Kidney (tissue), 14 donors: ENCODE measurements around the gene MACROD2. TPM values are rescaled to one million over a fixed set of nuclear protein-coding genes. Genes with fewer than 3 reads are reported as not detected.

Source experiments
- DNase-seq, 5 donors: peaks; one replicate each; pipeline ENCODE4 v3.0.0-alpha.2; 2013 to 2020
- FAIRE-seq: peaks from 2 replicates; lab custom pipeline; 2012; peaks lifted over from hg19 to GRCh38; lab: Jason Lieb, UNC
- H3K27ac ChIP-seq, 2 donors: one replicate each; pipeline ENCODE4 v1.7.0; 2013; ENCODE audit warnings: low read depth in 2 of 2, low read length in 2 of 2, inconsistent platforms in 1 of 2
- H3K27me3 ChIP-seq: one replicate; pipeline ENCODE4 v1.7.1; 2013; ENCODE audit warnings: low read length, inconsistent platforms; ENCODE audit not compliant: control insufficient read depth, insufficient read depth
- H3K36me3 ChIP-seq, 3 donors: one replicate each; pipeline versions ENCODE4 v1.7.0 to v1.7.1; 2013; ENCODE audit warnings: low read length in 3 of 3, control low read depth in 1 of 3, inconsistent platforms in 1 of 3; ENCODE audit not compliant: insufficient read depth in 3 of 3, control insufficient read depth in 2 of 3
- H3K4me1 ChIP-seq, 3 donors: one replicate each; pipeline versions ENCODE4 v1.7.0 to v1.7.1; 2013; ENCODE audit warnings: low read length in 3 of 3, inconsistent platforms in 1 of 3, low read depth in 1 of 3; ENCODE audit not compliant: control insufficient read depth in 2 of 3, insufficient read depth in 2 of 3
- H3K4me3 ChIP-seq, 3 donors: one replicate each; pipeline versions ENCODE4 v1.7.0 to v1.8.1; 2013; ENCODE audit warnings: low read length in 3 of 3, control low read depth in 1 of 3, inconsistent platforms in 1 of 3
- H3K9ac ChIP-seq, 3 donors: one replicate each; pipeline versions ENCODE4 v1.7.0 to v1.7.1; 2013; ENCODE audit warnings: low read length in 3 of 3, control low read depth in 1 of 3, inconsistent platforms in 1 of 3
- H3K9me3 ChIP-seq, 3 donors: one replicate each; pipeline versions ENCODE4 v1.7.0 to v1.7.1; 2013; ENCODE audit warnings: low read length in 3 of 3, control low read depth in 1 of 3, inconsistent platforms in 1 of 3; ENCODE audit not compliant: control insufficient read depth in 2 of 3, insufficient read depth in 1 of 3
- intact Hi-C: fragments of 100-400 bp; cut with DNase I; formaldehyde crosslinking; loops from one replicate; pipeline ENCODE4 v1.11.1; 2022
- polyA plus RNA-seq: library from polyadenylated mRNA; stranded (reverse); fragments of 350-450 nt; fragmentation: Illumina TruSeq; extraction: RNeasy Lipid Tissue Mini Kit (QIAGEN cat#74804); gene quantifications from one replicate; pipeline ENCODE4 v1.2.3, GENCODE V29; 2014; ENCODE audit warnings: low read depth, low replicate concordance; ENCODE audit not compliant: insufficient read depth
- total RNA-seq: library from RNA; stranded (reverse); fragmentation: NEBNext Ultra II Directional; extraction: Animal tissue kit (Norgen Biotek cat#: 25700); gene quantifications from one replicate; pipeline ENCODE4 v1.2.1, GENCODE V29; 2021
- TF ChIP-seq, protein P1 (sequence below): IDR thresholded peaks from 3 replicates; pipeline ENCODE4 v1.5.1; 2012; ENCODE audit warnings: mild to moderate bottlenecking, moderate library complexity, borderline replicate concordance; ENCODE audit not compliant: insufficient read depth; ENCODE audit errors: extremely low read depth
- donor health status: control.
- donor health status: control.
- donor health status: control.
- donor health status: control.
- donor health status: control.
- donor health status: DM: yes; HTN: yes; CAD: no.
- donor health status: Normal renal cell carcinoma (clear cell type).

The MACROD2 gene
- total and polyA plus RNA-seq, 2 donors from 2014 or later = 3.0 to 10.0 TPM

DNA sequence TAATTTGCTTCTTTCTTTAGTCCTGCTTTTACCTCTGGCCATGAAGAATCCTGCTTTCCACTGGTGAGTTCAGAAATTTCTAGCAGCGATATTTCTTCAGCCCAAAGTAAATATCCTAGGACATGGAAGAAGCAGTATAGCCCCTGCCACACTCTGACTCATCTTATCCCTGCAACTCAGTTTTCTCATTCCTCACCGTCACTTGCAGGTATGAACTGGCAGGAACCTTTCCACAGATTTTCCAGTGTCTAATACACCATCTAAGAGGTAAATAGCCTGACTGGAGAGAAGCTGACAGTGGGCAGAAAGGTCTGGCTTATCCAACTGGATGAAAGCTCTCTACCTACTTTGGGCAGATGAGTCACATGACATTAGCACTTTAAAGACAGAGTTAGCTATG is 1158.8 kb downstream of the MACROD2 start:
- no peak overlapping the region for H3K9ac ChIP-seq
- TF ChIP-seq, protein P1, sequence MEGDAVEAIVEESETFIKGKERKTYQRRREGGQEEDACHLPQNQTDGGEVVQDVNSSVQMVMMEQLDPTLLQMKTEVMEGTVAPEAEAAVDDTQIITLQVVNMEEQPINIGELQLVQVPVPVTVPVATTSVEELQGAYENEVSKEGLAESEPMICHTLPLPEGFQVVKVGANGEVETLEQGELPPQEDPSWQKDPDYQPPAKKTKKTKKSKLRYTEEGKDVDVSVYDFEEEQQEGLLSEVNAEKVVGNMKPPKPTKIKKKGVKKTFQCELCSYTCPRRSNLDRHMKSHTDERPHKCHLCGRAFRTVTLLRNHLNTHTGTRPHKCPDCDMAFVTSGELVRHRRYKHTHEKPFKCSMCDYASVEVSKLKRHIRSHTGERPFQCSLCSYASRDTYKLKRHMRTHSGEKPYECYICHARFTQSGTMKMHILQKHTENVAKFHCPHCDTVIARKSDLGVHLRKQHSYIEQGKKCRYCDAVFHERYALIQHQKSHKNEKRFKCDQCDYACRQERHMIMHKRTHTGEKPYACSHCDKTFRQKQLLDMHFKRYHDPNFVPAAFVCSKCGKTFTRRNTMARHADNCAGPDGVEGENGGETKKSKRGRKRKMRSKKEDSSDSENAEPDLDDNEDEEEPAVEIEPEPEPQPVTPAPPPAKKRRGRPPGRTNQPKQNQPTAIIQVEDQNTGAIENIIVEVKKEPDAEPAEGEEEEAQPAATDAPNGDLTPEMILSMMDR = no peak
- FAIRE-seq (no peak), DNase-seq (no peak)
- no peaks in the 10 kb centered on the region for H3K4me1 ChIP-seq
- no peak overlapping the region for H3K4me3 ChIP-seq
- no peaks in the 10 kb centered on the region for H3K27me3 ChIP-seq
- H3K27ac ChIP-seq = no peak overlapping the region
- no peaks in the 10 kb centered on the region for H3K36me3 ChIP-seq
- intact Hi-C loops = no loop called here
- H3K9me3 ChIP-seq = peaks cover 0 to 7% (median 0%) of the 10 kb centered on the region in 3 donors

DNA sequence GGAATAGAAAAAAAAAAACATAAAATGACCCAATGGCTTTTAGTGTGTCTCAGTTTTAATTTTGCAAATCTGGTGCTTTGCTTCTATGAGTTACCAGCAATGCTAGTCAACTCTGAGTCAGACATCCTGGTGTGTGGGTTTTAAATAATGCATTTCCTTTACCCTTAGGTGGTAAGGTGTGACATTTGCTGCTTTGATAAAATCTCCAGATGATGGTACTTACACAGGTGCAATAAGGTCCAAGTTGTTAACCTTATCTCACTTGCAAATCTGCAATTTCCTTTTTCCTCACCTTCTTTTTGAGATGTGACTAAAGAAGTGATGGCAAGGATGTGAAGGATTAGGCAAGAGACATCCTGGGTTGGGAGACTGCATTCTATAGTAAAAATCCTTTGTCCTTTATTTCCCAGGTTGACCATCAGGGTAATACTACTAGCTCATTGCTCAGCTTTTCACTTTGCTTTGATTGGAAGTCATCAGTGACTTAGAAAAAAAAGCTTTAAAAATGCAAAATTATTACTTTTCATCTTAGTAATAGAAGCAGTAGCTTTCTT is 1160.6 kb downstream of the MACROD2 start:
- no peak for FAIRE-seq
- peaks cover 0 to 7% (median 0%) of the 10 kb centered on the region in 3 donors for H3K9me3 ChIP-seq
- intact Hi-C loops = no loop called here

DNA sequence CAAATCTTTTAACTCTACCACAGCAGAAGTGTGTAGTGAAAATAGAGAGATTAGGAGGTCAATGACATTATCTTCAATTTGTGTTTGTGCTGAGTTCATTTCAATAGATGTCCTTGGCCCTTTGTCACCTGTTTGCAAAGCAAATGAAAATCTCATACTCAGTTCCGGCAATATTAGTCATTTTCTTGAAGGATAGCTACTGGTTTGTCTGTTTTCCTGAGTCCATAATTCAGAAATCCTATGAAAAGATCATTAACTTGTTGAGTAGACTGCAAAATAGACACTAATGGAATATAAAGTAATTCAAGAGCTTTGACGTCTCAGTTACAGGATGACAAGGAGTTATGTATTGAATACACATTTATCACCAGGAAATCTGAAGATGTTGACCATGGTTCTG is 1163.2 kb downstream of the MACROD2 start:
- no peak overlapping the region for H3K27ac ChIP-seq
- no peaks in the 10 kb centered on the region for H3K4me1 ChIP-seq
- DNase-seq = no peak
- peaks cover 0 to 7% (median 0%) of the 10 kb centered on the region in 3 donors for H3K9me3 ChIP-seq
- no peak overlapping the region for H3K4me3 ChIP-seq
- intact Hi-C loops = no loop called here
- H3K36me3 ChIP-seq = no peaks in the 10 kb centered on the region
- TF ChIP-seq, protein P1 = no peak
- no peaks in the 10 kb centered on the region for H3K27me3 ChIP-seq
- FAIRE-seq = no peak
- H3K9ac ChIP-seq = no peak overlapping the region

More for the DNA sequence above, 1160.6 kb downstream of the MACROD2 start:
- TF ChIP-seq, protein P1 = no peak
- no peak overlapping the region for H3K4me3 ChIP-seq
- no peaks in the 10 kb centered on the region for H3K27me3 ChIP-seq
- no peaks in the 10 kb centered on the region for H3K36me3 ChIP-seq
- H3K9ac ChIP-seq = no peak overlapping the region
- no peaks in the 10 kb centered on the region for H3K4me1 ChIP-seq
- no peak overlapping the region for H3K27ac ChIP-seq
- no peak for DNase-seq

DNA sequence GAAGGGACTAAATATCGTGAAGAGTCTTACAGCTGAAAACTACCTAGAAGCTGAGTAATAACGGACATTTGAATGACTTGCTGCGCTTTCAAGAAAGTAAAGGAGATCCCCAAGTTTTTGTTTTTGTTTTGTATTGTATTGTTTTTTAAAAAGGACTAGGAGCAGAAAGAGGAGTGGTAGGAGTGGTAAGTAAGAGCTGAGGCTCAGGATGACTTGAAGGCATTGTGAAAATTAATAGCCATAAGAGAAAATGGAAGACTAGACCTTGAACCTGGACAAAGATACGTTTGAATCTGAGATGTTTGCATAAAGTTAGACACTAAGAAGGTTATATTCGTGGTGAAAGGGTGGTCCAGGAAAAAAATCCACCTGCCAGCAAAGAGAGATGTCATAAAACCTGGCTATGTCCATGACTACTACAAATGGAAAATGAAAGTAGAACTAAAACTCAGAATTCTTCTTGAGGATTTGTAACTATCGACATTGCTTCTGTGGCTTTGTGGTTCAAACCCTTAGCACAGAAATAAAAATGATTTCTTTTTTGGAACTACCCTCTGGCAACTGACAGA is 1166.8 kb downstream of the MACROD2 start:
- Histone ChIP-seq H3K27ac (no peak overlapping the region), H3K9ac (no peak overlapping the region), H3K27me3 (no peaks in the 10 kb centered on the region), H3K36me3 (no peaks in the 10 kb centered on the region), H3K4me1 (no peaks in the 10 kb centered on the region), H3K9me3 (peaks cover 0 to 3% (median 0%) of the 10 kb centered on the region in 3 donors), H3K4me3 (peak overlapping the region in 2 of 3 donors; percentile 26 to 27)
- FAIRE-seq (no peak), DNase-seq (no peak)
- TF ChIP-seq, protein P1 = no peak
- intact Hi-C loops = no loop called here
